GM10248 (cell line): Measurements from ENCODE around the gene SIPA1L3.

Experiments
- CTCF ChIA-PET: fragments of 300-600 bp; sonication (Branson Sonifier 250); formaldehyde crosslinking; extraction: SDS; loops from one replicate; lab custom pipeline; 2021; ENCODE audit warnings: antibody characterized with exemption; lab: Yijun Ruan, JAX
- POLR2A ChIA-PET: fragments of 350-650 bp; sonication (Branson Sonifier 250); formaldehyde crosslinking; extraction: SDS; loops from one replicate; lab custom pipeline; 2020; ENCODE audit warnings: antibody characterized with exemption; lab: Yijun Ruan, JAX
- DNase-seq: peaks from one replicate; pipeline ENCODE4 v3.0.0; 2012; ENCODE audit errors: extremely low spot score
- CTCF ChIP-seq: IDR thresholded peaks from 2 replicates; pipeline ENCODE4 v1.5.1; 2012; ENCODE audit warnings: mild to moderate bottlenecking, low read depth; ENCODE audit errors: extremely low read depth, missing control alignments, control extremely low read depth

Gene SIPA1L3

DNA sequence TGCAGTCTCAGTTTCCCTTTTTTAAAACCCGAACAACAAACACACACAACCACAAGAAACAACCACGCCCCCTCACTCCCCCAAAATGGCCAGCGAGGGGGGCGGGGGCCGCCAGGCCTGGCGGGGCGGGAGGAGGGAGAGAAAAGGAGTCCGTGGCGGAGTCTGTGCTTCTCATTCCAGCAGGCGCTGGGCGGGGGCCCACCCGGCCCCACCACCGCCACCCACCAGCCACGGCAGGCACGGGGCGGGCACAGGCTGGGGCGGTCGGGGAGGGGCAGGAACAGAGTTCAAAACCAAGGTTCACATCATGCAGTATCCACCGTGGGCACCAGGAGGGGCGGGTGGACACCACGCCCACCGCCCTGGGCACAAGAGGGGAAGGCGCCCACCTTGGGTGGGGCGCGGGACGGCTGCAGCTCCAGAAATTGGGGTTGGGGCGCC, 304.2 kb downstream of the SIPA1L3 start:
- POLR2A ChIA-PET: no interaction called here
- DNase-seq: no peak
- CTCF ChIA-PET: interaction anchor here (2.4 kb wide), 1 partner anchor 16 kb away, joined by 7 read pairs; no protein-coding TSS in a partner anchor
- TF ChIP-seq CTCF: no peak

DNA sequence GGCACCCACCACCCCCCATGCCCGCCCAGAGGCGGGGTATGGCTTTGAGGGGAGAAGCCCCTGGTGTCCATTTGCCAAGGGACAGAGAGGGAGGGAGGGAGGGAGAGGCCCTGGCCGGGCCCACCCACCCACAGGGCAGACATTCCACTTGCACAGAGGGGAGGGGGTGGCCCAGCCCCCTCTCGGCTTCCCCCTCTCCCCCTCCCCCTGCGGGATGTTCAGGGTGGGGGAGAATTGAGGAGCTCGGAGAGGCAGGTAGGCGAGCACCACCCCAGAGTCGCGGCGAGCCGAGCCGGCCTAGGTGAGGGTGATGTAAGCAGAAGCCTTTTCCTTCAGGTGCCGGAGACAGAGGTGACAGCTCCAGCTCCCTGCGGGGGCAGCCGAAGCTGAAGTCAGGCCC, 304.8 kb downstream of the SIPA1L3 start:
- TF ChIP-seq CTCF: no peak
- DNase-seq: no peak
- ChIA-PET POLR2A (no interaction called here), CTCF (interaction anchor here (2.4 kb wide), 1 partner anchor 15 kb away, joined by 7 read pairs; no protein-coding TSS in a partner anchor)

DNA sequence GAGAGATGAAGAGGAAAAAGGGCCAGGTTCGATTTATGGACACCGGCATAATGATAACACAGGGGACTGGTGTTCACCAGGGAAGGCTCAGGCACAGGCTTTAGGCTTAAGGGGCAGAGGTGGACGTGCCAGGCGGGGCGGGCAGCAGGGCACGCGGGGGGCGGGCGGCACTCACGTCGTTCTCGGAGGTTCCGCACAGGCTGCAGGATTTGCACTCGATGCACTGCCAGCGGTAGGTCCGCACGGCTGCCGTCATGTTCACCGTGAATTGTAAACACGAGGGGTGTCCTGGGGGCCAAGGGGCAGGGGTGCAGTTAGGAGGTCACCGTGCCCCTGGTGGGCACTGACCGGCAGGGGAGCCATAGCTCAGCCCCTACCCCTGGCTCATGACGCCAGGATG, 306.5 kb downstream of the SIPA1L3 start:
- ChIA-PET POLR2A (no interaction called here), CTCF (interaction anchor here (0.6 to 2.4 kb wide), 2 partner anchors 14 to 46 kb away, joined by 3 to 7 read pairs; no protein-coding TSS in a partner anchor)
- TF ChIP-seq CTCF: no peak
- DNase-seq: no peak

DNA sequence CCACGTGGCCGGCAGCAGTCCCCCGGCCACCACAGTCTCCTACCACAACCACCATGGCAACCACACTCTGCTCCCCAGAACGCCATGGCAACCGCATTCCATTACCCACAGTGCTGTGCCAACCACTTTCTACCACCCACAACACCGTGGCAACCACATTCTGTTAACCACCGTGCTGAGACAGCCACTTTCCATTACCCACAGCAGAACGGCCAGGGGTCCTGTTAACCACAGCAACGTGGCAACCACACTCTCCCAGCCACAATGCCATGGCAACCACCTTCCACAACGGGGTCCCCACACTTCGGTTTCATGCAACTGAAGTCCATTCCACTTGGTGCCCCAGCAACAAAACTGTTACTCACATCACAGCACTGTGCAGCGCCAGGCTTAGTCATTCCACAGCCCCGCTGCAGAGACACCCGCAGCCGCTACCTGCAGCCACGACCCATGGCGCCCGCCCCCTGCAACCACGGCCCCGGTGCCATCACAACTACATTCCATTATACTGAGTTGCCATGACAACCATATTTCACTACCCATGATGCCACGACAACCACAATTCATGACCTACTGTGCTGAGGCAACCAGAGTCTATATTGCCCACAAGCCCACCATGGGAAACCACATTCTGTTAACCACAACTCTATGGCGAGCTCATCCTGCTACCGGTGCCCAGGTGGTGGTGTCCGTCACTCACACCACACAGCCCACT, 307.1 kb downstream of the SIPA1L3 start:
- CTCF ChIA-PET: interaction anchor here (0.6 kb wide), 1 partner anchor 47 kb away, joined by 3 read pairs; no protein-coding TSS in a partner anchor
- TF ChIP-seq CTCF: no peak
- peak; percentile 51 for DNase-seq
- POLR2A ChIA-PET: no interaction called here

GRCh38 chr19:38216785-38217641, 310.0 kb downstream of the SIPA1L3 start:
- no peak for DNase-seq
- CTCF ChIA-PET: interaction anchor here (1.1 kb wide), 1 partner anchor 10 kb away, joined by 3 read pairs; no protein-coding TSS in a partner anchor
- no peak for TF ChIP-seq CTCF
- POLR2A ChIA-PET: interaction anchor here (0.7 kb wide), 1 partner anchor 171 kb away, joined by 3 read pairs; the partner anchor contains the start of gene GGN

DNA sequence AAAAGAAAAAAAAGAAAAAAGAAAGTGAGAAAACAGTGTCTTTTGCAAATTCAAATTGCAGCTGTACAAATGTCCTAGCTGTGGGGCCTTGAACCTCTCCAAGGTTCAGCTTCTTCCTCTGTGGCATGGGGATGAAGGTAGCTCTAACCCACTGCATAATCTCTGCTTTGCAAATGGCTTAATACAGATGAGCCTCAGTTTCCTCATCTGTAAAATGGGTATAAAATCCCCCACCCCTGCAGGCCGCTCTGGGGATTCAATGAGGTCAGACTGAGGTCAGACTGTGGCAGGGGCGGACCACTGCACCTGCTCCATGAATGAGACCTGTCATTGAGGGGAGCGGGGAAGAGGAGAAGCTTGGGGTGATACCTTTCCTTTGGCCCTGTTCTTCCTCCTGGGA, 311.2 kb downstream of the SIPA1L3 start:
- TF ChIP-seq CTCF: no peak
- POLR2A ChIA-PET: no interaction called here
- DNase-seq: no peak

More for the DNA sequence above, 311.2 kb downstream of the SIPA1L3 start:
- CTCF ChIA-PET: interaction anchor here (1.0 to 1.5 kb wide), 2 partner anchors 26 to 117 kb away, joined by 3 read pairs; partner anchors contain the start of gene CATSPERG
